Heart right ventricle (tissue), 16 donors: ENCODE results near the gene FAM13A. TPM values are rescaled to one million over a fixed set of nuclear protein-coding genes. Genes with fewer than 3 reads are reported as not detected.
A peak's percentile ranks its signal among the peaks of the same experiment; 100 is the strongest.

ENCODE experiments used
- ATAC-seq, 8 donors: fragments of 200-7000 bp; cut with Tn5 transposase; one replicate each; pipeline ENCODE4 v1.9.1; 2020; ENCODE audit warnings: mild to moderate bottlenecking in 8 of 8, moderate library complexity in 8 of 8, moderate number of reproducible peaks in 1 of 8
- DNase-seq, 2 donors: peaks; one replicate each; pipeline ENCODE4 v3.0.0-alpha.2; 2020
- H3K27ac ChIP-seq, 10 donors: fragments of 200-600 bp; sonication (generic) in 2 of 10; one replicate each; pipeline versions ENCODE4 v1.5.0 to v1.8.0; 2020 to 2022; ENCODE audit warnings: mild to moderate bottlenecking in 3 of 10
- H3K27me3 ChIP-seq, 7 donors: fragments of 200-600 bp; one replicate each; pipeline ENCODE4 v1.8.0; 2021 to 2022; ENCODE audit warnings: mild to moderate bottlenecking in 2 of 7
- H3K36me3 ChIP-seq, 9 donors: fragments of 200-600 bp; sonication (generic) in 1 of 9; one replicate each; pipeline versions ENCODE4 v1.5.0 to v1.8.0; 2020 to 2022; ENCODE audit warnings: mild to moderate bottlenecking in 2 of 9
- H3K4me1 ChIP-seq, 9 donors: fragments of 200-600 bp; sonication (generic) in 1 of 9; one replicate each; pipeline versions ENCODE4 v1.5.0 to v1.8.0; 2020 to 2022; ENCODE audit warnings: mild to moderate bottlenecking in 4 of 9
- H3K4me3 ChIP-seq, 10 donors: fragments of 200-600 bp; sonication (generic) in 2 of 10; one replicate each; pipeline versions ENCODE4 v1.5.0 to v1.8.0; 2020 to 2022; ENCODE audit warnings: mild to moderate bottlenecking in 7 of 10, moderate library complexity in 2 of 10
- H3K9me3 ChIP-seq, 11 donors: fragments of 200-600 bp in 10 of 11; sonication (generic) in 2 of 11; one replicate each; pipeline versions ENCODE4 v1.5.0 to v1.8.0; 2013 to 2022; ENCODE audit warnings: mild to moderate bottlenecking in 2 of 11, control low read depth in 1 of 11, moderate library complexity in 1 of 11
- CTCF ChIP-seq, 9 donors: fragments of 200-600 bp; sonication (generic) in 2 of 9; IDR thresholded peaks; one replicate each; pipeline versions ENCODE4 v1.5.0 to v1.8.0; 2021 to 2022; ENCODE audit warnings: antibody characterized with exemption in 9 of 9, mild to moderate bottlenecking in 5 of 9, moderate library complexity in 1 of 9
- WGBS, 2 donors: extraction: QIAGEN DNeasy Blood & Tissue Kit; methylation state at CpG; one replicate each; pipeline ENCODE4 v1.1.7; 2013; ENCODE audit warnings: inconsistent platforms in 1 of 2; 5-methylcytosine and 5-hydroxymethylcytosine counted together
- intact Hi-C, 10 donors: fragments of 100-400 bp; cut with DNase I; formaldehyde crosslinking; loops; one replicate each; pipeline versions ENCODE4 v1.11.1 to v1.14.2; 2022
- polyA plus RNA-seq, 2 donors: library from polyadenylated mRNA; stranded (reverse); fragments of 200-250 nt; gene quantifications; one replicate each; pipeline ENCODE4 v1.2.3, GENCODE V29; 2013
- total RNA-seq, 10 donors: library from RNA; stranded (reverse); fragmentation: NEBNext Ultra II Directional in 3 of 10; extraction: Animal tissue kit (Norgen Biotek cat#: 25700) in 3 of 10; gene quantifications; one replicate each; pipeline versions ENCODE4 v1.2.1 to v1.2.4, GENCODE V29; 2021 to 2023
- donor health status: Arrhythmogenic right ventricular cardiomyopathy.
- donor health status: ischemic (EF 13 %, LVEDD 7.1; RV severe dilation, severe dysfunction).
- donor health status: healthy with polysubstance abuse.
- donor health status: DM: no; HTN: yes; CAD: no.
- donor health status: DM: no; HTN: no; CAD: no.
- donor health status: ischemic (EF 25% LVEDD 6.9; RV normal size, moderate dysfunction).
- donor health status: ischemic (EF 25% LVEDD 5.7; RV mildly dilated, moderate dysfunction).
- donor health status: healthy.
- donor health status: DM: yes; HTN: yes; CAD: no.
- donor health status: Ischemic cardiomyopathy.
- donor health status: ischemic (EF 35%, LVEDD 5.7; RV mildly dilated, moderate dysfunction).
- donor health status: nonischemic (EF 11% LVEDD 7.7; RV severe dilation, severe dysfunction).
- donor health status: DM: yes; HTN: yes; CAD: no.
- donor health status: PGD.
- donor health status: ischemic (EF 29% LVEDD 5.4; RV normal size, mild dysfunction).
- donor health status: nonischemic (EF 23%, LVEDD 6.1; RV moderate dilation, normal function).

Gene FAM13A
- total and polyA plus RNA-seq, 12 donors = 2.4 to 18.4 (median 14.1) TPM

- intact Hi-C loops = loop anchor here in 1 of 10 donors (2.0 to 10.0 kb wide), 2 partner anchors 52 to 78 kb away; no protein-coding TSS in a partner anchor
- no peaks in the 10 kb centered on the region for H3K27me3 ChIP-seq
- 89 to 90% methylated on average over 8 of the region's 8 CpGs for WGBS, 2 donors
- peak in 5 of 8 donors; percentile 13 to 52 (median 34) for ATAC-seq
- H3K4me1 ChIP-seq = peaks cover 0 to 39% (median 7%) of the 10 kb centered on the region in 9 donors
- H3K4me3 ChIP-seq = no peak overlapping the region
- H3K9me3 ChIP-seq = no peaks in the 10 kb centered on the region
- DNase-seq = no peak
- TF ChIP-seq CTCF (IDR thresholded peaks at IDR 0.05) = no peak
- H3K36me3 ChIP-seq = peaks cover 0 to 14% (median 0%) of the 10 kb centered on the region in 9 donors
- H3K27ac ChIP-seq = peak overlapping the region in 2 of 10 donors; percentile 9 to 59
These were observed 254.2 kb downstream of the FAM13A start for GRCh38 chr4:88802585-88803286.

GRCh38 chr4:88802138-88802537 is 254.8 kb downstream of the FAM13A start:
- H3K9me3 ChIP-seq = peaks cover 0 to 3% (median 0%) of the 10 kb centered on the region in 11 donors
- no peaks in the 10 kb centered on the region for H3K27me3 ChIP-seq
- WGBS, 2 donors = 60 to 64% methylated on average over 1 of the region's 1 CpG
- peak in 2 of 9 donors; percentile 16 to 21 for TF ChIP-seq CTCF (IDR thresholded peaks at IDR 0.05)
- no peak for DNase-seq
- no peak overlapping the region for H3K4me3 ChIP-seq
- H3K4me1 ChIP-seq = peaks cover 0 to 35% (median 4%) of the 10 kb centered on the region in 9 donors
- peaks cover 0 to 14% (median 0%) of the 10 kb centered on the region in 9 donors for H3K36me3 ChIP-seq
- ATAC-seq = peak in 1 of 8 donors; percentile 23
- intact Hi-C loops = loop anchor here in 1 of 10 donors (2.0 to 10.0 kb wide), 2 partner anchors 53 to 77 kb away; no protein-coding TSS in a partner anchor
- H3K27ac ChIP-seq = no peak overlapping the region

- H3K27ac ChIP-seq = no peak overlapping the region
- H3K4me1 ChIP-seq = peaks cover 0 to 30% (median 4%) of the 10 kb centered on the region in 9 donors
- intact Hi-C loops = loop anchor here in 5 of 10 donors (10.0 kb wide), 3 partner anchors 75 to 95 kb away; no protein-coding TSS in a partner anchor
- ATAC-seq = no peak
- TF ChIP-seq CTCF (IDR thresholded peaks at IDR 0.05) = no peak
- no peak overlapping the region for H3K4me3 ChIP-seq
- WGBS, 2 donors = 98 to 100% methylated on average over 1 of the region's 1 CpG
- no peaks in the 10 kb centered on the region for H3K27me3 ChIP-seq
- H3K9me3 ChIP-seq = peaks cover 0 to 14% (median 0%) of the 10 kb centered on the region in 11 donors
- no peak for DNase-seq
- H3K36me3 ChIP-seq = peaks cover 0 to 14% (median 0%) of the 10 kb centered on the region in 9 donors
These were observed 257.1 kb downstream of the FAM13A start for GRCh38 chr4:88799900-88800299.

- TF ChIP-seq CTCF (IDR thresholded peaks at IDR 0.05) = no peak
- H3K27me3 ChIP-seq = no peaks in the 10 kb centered on the region
- DNase-seq (no peak), ATAC-seq (no peak)
- peaks cover 0 to 14% (median 0%) of the 10 kb centered on the region in 9 donors for H3K36me3 ChIP-seq
- H3K4me3 ChIP-seq = no peak overlapping the region
- H3K27ac ChIP-seq = no peak overlapping the region
- H3K9me3 ChIP-seq = peaks cover 0 to 14% (median 0%) of the 10 kb centered on the region in 11 donors
- H3K4me1 ChIP-seq = peaks cover 0 to 18% (median 1%) of the 10 kb centered on the region in 9 donors
- intact Hi-C loops = loop anchor here in 4 of 10 donors (10.0 kb wide), 2 partner anchors 83 to 93 kb away; no protein-coding TSS in a partner anchor
These were observed 259.3 kb downstream of the FAM13A start for GRCh38 chr4:88797725-88798124.
